Ishikawa (cell line): ENCODE measurements around the gene LNX2.

Experiments used
- CEBPB ChIP-seq: IDR thresholded peaks from 2 replicates; pipeline ENCODE4 v1.6.1; 2012
- CREB1 ChIP-seq: IDR thresholded peaks from 2 replicates; pipeline ENCODE4 v1.6.1; 2012; ENCODE audit warnings: low read depth
- EGR1 ChIP-seq: IDR thresholded peaks from 2 replicates; pipeline ENCODE4 v1.6.1; 2012
- EP300 ChIP-seq: IDR thresholded peaks from 2 replicates; pipeline ENCODE4 v1.6.1; 2012; ENCODE audit warnings: borderline replicate concordance
- FOXM1 ChIP-seq: IDR thresholded peaks from 2 replicates; pipeline ENCODE4 v1.6.1; 2012; ENCODE audit warnings: low read depth, borderline replicate concordance
- NFIC ChIP-seq: IDR thresholded peaks from 2 replicates; pipeline ENCODE4 v1.6.1; 2012
- RAD21 ChIP-seq: IDR thresholded peaks from 2 replicates; pipeline ENCODE4 v1.6.1; 2012; ENCODE audit warnings: low read depth
- TAF1 ChIP-seq: IDR thresholded peaks from 2 replicates; pipeline ENCODE4 v1.6.1; 2012; ENCODE audit warnings: low read depth, mild to moderate bottlenecking
- TCF12 ChIP-seq: IDR thresholded peaks from 2 replicates; pipeline ENCODE4 v1.6.1; 2012; ENCODE audit warnings: low read depth
- TEAD4 ChIP-seq: IDR thresholded peaks from 2 replicates; pipeline ENCODE4 v1.6.1; 2012
- YY1 ChIP-seq: IDR thresholded peaks from 2 replicates; pipeline ENCODE4 v1.6.1; 2012; ENCODE audit warnings: low read depth
- ZBTB7A ChIP-seq: IDR thresholded peaks from 2 replicates; pipeline ENCODE4 v1.6.1; 2012; ENCODE audit warnings: low read depth
- TF ChIP-seq, protein P1 (sequence below): IDR thresholded peaks from 2 replicates; pipeline ENCODE4 v1.6.1; 2012; ENCODE audit warnings: low read depth, mild to moderate bottlenecking
- TF ChIP-seq, protein P2 (sequence below): IDR thresholded peaks from 2 replicates; pipeline ENCODE4 v1.6.1; 2012
- TF ChIP-seq, protein P3 (sequence below): IDR thresholded peaks from 2 replicates; pipeline ENCODE4 v1.6.1; 2012

Gene LNX2

DNA sequence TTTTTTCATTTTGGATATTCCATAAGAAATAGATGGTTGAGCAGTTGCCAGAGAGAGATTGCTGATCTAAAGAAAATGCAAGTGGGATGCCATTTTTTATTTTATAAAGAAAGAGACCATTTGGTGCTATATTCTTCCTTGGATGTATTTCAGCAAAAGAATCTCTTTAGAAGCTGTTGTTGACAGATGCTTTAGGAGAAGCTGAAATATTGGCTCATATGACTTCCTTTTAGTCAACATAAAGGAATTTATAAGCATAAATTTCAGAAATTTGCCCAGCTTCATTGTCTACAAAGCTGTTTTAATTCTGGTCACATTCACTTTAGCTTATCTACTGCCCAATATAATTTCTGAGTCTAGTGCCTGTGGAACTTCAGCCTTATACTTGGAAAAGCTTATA, 38.2 kb upstream of the LNX2 start:
- TF ChIP-seq CREB1 (no peak), EP300 (no peak), FOXM1 (no peak), TCF12 (no peak), EGR1 (no peak), NFIC (no peak), RAD21 (no peak)
- TF ChIP-seq, protein P1, sequence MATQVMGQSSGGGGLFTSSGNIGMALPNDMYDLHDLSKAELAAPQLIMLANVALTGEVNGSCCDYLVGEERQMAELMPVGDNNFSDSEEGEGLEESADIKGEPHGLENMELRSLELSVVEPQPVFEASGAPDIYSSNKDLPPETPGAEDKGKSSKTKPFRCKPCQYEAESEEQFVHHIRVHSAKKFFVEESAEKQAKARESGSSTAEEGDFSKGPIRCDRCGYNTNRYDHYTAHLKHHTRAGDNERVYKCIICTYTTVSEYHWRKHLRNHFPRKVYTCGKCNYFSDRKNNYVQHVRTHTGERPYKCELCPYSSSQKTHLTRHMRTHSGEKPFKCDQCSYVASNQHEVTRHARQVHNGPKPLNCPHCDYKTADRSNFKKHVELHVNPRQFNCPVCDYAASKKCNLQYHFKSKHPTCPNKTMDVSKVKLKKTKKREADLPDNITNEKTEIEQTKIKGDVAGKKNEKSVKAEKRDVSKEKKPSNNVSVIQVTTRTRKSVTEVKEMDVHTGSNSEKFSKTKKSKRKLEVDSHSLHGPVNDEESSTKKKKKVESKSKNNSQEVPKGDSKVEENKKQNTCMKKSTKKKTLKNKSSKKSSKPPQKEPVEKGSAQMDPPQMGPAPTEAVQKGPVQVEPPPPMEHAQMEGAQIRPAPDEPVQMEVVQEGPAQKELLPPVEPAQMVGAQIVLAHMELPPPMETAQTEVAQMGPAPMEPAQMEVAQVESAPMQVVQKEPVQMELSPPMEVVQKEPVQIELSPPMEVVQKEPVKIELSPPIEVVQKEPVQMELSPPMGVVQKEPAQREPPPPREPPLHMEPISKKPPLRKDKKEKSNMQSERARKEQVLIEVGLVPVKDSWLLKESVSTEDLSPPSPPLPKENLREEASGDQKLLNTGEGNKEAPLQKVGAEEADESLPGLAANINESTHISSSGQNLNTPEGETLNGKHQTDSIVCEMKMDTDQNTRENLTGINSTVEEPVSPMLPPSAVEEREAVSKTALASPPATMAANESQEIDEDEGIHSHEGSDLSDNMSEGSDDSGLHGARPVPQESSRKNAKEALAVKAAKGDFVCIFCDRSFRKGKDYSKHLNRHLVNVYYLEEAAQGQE, result no peak
- TF ChIP-seq, protein P2, sequence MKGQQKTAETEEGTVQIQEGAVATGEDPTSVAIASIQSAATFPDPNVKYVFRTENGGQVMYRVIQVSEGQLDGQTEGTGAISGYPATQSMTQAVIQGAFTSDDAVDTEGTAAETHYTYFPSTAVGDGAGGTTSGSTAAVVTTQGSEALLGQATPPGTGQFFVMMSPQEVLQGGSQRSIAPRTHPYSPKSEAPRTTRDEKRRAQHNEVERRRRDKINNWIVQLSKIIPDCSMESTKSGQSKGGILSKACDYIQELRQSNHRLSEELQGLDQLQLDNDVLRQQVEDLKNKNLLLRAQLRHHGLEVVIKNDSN, result no peak

DNA sequence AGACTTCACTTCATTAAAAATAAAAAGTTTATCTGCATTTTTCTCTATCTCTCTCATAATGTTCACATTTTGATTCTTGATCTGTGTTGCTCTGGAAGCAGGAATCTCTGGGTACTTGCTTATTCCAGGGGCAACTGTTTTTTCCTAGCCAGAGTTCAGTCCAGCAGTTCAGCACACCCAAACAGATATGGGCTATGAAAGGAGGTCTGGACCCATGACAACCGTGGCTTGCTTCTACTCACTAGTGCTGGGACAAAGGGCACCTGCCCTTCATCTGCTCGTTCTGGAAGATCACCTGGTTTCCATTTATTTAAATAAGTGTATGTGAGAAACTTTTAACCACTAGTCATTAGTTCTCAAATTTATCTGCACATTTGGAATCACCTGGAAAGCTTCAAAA, 37.4 kb upstream of the LNX2 start:
- no peak for TF ChIP-seq TAF1
- TF ChIP-seq, protein P3, sequence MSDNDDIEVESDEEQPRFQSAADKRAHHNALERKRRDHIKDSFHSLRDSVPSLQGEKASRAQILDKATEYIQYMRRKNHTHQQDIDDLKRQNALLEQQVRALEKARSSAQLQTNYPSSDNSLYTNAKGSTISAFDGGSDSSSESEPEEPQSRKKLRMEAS, result no peak
- TF ChIP-seq, protein P2, result no peak
- TF ChIP-seq YY1, result no peak
- TF ChIP-seq TEAD4, result no peak
- no peak for TF ChIP-seq RAD21
- no peak for TF ChIP-seq CEBPB
- TF ChIP-seq ZBTB7A, result no peak
- no peak for TF ChIP-seq EGR1
- TF ChIP-seq TCF12, result no peak
- TF ChIP-seq, protein P1, result no peak

DNA sequence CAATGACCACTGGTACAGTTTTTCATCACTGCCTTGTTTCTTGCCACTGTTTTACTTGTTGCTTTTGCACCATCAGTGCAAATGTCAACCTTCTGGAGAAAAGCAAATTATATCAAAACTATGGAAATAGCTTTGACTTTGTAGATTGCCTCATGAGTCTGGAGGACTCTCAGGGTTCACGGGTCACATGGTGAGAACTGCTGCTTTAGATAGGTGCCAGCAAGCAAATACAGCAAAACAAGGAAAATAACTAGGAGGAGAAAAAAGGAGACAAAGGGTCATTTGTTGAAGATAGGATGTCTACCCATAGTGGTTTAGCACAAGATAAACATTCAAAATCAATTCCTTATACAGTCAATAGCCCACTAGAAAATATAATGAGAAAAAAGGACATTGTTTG, 34.5 kb upstream of the LNX2 start:
- TF ChIP-seq, protein P3, result no peak
- no peak for TF ChIP-seq TCF12
- no peak for TF ChIP-seq EGR1
- no peak for TF ChIP-seq ZBTB7A
- TF ChIP-seq, protein P1, result no peak
- TF ChIP-seq CEBPB, result no peak
- TF ChIP-seq, protein P2, result no peak
- TF ChIP-seq EP300, result no peak
- TF ChIP-seq TEAD4, result no peak
- no peak for TF ChIP-seq RAD21
- no peak for TF ChIP-seq NFIC
- no peak for TF ChIP-seq TAF1
- TF ChIP-seq CREB1, result no peak

DNA sequence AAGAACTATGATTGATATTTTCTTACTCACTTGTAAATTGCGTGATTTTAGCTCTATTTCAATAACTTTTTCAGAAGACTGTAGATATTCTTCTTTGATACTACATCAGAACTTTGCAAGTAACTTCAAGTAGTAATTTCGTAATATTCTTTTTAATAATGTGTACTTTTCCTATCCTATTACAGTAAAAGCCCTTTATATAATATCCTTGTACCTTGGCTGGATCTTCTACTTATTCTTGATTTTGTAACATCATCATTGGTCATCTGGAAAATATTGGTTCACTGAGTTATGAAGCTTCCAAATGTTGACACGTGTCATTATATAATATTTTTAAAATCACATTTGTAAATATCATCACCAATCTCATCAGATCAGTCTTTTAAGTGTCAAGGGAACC, 33.7 kb upstream of the LNX2 start:
- TF ChIP-seq RAD21 (no peak), FOXM1 (no peak), ZBTB7A (no peak), TEAD4 (no peak), NFIC (no peak), EP300 (no peak), CREB1 (no peak), YY1 (no peak), TAF1 (no peak), CEBPB (no peak), EGR1 (no peak), TCF12 (no peak)
- TF ChIP-seq, protein P3, result no peak
- TF ChIP-seq, protein P1, result no peak
- TF ChIP-seq, protein P2, result no peak
